ENCODE measurements around the gene HSD17B8.

HSD17B8 gene

DNA sequence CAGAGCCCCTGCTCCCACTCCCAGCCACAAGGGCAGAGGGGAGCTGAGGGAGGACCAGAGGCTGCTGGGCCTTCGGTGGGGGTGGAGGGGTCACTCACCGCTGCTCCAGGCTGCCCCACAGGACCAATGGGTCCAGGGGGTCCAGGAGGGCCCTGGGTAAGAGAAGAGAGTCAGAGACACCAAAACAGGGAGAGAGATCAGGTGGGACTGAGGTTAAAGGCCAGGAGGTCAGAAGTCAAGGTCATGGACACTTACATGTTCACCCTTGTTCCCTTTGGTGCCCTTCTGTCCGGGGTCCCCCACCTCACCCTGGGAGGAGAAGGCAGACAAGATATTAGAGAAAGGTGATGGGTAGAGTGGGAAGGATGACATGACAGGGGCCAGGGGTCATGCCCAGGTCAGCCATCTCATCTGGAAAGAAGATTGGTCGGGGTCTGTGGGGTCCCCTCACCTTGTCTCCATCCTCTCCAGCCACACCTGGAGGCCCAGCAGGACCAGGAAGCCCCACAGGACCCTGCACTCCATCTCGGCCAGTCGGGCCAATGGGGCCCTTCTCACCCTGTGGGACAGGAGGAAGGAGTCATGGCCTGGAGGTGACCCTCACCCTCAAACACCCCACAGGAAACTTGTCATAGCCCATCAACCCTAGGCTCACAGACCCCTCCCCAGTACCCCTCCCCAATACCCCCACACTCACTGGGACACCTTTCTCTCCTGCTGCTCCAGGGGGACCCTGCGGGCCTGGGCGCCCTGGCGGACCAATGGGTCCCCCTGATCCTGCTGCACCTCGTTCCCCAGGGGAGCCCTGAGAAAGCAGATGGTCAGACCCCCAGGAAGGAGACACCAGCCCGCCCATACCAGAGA, 33.2 kb upstream of the HSD17B8 start:
- DNase-seq (ENCODE audit: low read depth, low spot score) = no peak

DNA sequence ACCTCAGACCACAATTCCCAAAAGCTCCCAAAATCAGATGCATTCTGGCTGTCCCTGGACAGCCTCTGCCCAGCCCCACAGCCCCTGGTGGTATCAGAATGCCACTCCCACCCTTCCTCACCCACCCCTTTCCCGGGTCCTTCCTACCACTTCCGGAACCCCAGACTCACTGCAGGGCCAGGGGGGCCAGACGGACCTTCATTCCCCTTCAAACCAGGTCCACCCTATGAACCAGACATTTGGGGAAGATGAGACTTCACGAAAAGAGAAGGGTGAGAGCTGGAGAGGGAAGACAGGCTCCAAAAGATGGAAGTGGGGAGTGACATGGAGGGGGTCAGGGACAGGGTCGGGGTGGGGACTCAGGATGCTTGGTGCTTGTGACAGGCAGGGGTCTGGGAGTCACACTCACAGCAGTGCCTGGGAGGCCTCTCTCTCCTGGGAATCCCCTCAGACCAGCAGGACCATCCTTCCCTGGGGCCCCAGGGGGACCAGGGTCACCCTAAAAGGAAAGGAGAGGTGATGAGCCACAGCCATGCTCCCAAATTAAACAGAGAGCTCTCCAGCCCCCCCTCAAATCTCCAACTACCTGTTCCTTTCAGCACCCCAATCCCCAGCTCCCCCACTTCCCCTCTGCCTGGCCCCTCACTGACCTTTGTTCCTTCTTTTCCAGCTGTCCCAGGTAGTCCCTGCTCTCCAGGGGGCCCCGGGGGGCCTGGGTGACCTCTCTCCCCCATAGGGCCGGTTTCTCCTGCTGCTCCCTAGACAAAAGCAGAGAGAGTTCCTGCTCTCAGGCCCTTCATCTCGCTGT, 32.4 kb upstream of the HSD17B8 start:
- no peak for DNase-seq (ENCODE audit: low read depth, low spot score)

DNA sequence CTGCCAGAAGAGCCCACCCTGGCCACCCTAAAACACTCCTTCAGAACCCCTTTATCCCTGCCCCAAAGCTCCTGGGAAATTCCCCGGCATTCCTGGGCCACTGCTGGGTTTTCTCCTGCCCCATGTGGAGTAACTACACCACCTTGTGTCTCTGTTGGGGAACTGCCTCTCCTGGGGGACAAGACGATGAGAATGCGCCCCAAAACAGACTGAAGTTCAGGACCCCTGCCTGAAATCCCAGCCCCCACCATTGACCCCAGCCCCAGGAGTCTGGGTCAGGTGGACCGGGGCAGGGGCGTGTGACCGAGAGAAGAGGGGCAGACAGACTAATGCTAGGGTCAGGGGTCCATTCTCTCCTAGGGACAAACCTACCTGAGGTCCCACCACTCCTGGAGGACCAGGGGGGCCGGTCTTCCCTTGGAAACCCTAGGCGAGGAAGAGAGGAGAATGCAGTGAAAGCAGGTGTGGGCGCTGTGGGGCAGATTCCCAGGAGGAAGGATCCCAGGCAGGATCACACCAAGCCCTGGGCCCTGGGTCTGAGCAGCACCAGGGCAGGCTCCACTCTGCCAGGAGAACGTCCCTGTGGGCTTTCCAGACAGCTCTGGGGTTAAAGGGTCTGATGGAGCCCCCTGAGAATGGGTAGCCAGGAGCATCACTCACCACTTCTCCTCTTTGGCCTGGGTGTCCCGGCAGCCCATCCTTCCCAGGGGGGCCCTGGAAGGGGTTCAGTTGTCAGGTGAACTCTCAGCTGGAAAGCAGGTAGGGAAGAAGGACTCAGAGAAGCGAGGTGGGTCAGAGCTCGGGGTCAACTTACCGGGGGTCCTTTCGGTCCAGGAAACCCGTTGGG, 31.5 kb upstream of the HSD17B8 start:
- no peak for DNase-seq (ENCODE audit: low read depth, low spot score)

DNA sequence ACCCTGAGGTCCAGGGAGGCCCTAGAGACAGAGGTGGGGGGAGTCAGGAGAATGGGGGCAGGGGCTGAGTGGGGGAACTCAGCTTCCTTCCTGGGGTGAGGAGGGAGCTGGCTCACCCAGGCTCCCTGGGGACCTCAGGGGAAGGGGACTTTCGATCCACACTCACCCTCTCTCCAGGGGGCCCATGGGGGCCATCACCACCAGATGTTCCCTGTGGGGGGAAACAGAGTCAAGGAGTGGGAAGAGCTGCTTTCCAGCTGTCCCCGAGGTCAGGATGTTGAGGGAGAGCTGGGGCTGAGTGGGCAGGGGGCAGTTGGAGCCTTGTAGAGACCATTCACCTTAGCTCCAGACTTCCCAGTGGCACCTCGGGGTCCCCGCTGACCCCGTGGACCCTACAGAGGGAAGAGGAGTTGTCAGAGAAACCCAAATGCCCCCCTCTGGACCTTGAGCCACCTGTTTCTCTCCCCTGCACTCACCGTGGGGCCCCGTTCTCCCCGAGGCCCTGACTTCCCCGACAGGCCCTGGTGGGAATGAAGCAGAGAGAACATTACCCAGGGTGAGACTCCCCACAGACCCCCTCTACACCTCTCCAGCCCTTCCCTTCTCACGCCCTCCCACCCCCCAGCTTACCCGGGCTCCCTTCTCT, 30.8 kb upstream of the HSD17B8 start:
- no peak for DNase-seq (ENCODE audit: low read depth, low spot score)

DNA sequence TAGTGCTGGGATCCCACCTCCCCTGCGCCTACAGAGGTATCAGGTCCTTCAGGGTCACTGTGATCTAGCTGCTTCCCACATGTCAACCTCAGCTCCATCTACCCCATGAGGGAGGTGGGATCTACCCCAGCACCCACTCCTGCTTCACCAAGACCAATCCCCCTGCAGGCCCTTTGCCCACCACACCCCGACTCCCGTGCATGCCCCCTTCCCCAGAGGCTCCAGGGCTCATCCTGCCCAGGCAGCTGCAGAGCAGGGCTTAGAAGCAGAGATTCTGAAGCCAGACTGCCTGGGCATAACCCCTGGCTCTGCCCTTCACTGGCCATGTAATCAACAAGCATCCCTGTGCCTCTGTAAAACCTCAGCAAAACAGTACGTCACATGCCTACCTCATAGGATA, 29.7 kb upstream of the HSD17B8 start:
- DNase-seq (ENCODE audit: low read depth, low spot score) = no peak

DNA sequence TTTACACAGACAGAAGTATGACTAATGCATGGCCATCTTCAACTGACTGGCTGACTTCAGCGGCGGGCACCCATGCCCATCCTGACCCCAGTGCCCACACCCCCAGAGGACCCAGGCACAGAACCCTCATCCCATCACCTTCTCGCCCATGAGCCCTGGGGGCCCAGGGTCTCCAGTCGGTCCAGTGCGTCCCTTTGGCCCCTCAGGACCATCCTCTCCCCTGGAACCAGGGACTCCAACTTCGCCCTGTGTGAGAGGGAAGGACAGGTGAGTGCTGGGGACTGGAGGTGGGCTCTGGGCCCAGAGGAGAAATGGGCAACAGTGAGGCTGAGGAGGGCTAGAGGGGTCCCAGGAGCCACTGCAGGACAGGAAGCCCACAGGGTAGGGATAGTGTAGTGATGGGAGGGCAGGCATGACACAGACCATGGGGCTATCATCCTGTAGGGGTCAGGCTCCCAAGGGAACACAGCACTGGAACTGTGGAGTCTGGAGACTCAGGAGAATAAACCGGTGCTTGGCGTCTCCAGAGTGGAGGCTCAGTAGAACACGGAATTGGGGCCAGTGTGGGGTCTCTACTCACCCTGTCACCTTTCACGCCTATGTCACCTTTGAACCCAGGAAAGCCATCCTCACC, 28.9 kb upstream of the HSD17B8 start:
- DNase-seq (ENCODE audit: low read depth, low spot score) = no peak

DNA sequence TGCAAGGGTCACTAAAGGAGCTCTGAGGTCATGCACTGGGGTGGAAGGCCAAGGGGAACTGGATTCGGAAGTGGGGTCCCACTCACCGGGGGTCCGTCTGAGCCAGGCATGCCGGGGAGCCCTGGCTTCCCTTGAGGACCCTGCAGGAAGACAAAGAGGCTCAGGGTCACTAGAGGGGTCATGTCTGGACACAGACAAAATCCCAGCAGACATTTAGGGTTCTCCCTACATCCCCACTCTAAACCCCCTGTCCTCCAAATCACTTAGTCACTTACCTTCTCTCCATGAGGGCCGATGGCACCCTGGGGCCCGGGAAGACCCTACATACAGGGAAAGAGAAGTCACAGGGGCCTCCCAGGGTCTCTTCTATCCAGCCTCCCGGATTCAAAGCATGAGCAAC, 27.5 kb upstream of the HSD17B8 start:
- DNase-seq (ENCODE audit: low read depth, low spot score) = no peak

DNA sequence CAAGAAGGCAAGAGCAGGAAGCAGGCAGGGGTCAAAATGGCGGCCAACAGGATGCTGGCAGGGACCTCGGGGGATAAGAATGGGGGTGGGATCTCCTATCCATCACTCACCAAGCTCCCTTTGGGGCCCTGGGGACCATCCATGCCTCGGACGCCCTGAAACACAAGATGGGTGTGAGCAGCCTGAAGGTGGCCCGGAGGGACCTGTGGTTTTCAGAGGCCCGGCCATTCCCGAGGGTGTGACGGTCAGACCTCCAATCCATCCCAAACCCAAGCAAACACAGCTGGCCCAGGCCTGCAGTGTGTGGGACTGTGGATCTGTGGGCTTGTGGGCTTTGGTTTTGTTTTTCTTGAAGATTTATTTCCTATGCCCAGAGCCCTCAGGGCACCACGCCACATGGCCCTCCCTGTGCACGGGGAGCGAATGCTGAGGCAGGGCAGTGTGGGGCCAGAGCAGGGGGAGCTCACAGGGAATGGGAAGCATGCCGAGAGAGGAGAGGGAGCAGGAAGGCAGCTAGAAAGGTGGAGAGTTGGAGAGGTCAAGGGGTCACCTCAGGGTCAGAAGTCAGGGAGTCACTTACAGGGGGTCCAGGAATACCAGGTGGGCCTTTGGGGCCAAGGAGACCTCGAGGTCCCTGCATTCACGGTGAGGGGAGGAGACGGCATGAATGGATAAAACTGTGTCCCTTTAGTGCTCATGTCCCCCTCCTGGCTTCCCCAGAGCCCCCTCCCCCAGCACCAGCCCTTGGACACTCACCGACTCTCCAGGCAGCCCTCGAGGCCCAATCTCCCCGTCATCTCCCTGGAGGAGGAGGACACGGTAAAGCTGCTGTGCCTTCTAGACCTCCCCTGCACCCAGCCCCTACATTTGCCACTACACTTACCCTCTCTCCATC, 26.7 kb upstream of the HSD17B8 start:
- DNase-seq (ENCODE audit: low read depth, low spot score) = no peak

DNA sequence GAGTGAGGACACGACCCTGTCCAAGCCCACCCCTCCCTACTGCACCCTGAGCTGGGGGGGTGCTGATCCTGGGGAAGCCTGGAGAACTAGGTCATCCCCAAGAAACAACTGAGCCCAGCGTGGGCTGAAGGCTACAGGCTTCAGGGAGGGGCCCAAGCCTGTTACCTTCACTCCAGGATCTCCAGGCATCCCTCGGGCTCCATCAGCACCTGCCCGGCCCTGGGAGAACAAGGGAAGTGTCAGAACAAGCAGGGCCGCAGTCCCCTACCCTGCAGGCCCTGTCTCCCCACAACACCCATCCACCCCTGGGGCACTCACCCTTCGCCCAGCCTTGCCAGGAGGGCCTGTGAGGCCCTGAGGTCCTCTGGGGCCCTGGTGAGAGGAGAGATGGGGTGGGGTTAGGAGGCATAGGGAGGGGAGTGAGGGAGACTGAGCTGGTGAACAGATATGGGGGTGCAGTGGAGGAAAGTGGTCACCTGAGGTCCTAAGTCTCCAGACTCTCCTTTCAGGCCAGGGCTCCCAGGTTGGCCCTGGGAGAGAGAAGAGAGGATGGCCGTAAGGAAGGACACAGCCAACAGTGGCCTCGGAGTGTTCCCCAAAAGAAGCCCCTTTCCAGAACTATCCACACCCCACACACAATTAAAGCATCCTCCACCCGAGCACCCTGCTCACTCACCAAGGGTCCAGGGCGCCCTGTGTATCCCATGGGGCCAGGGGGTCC, 25.5 kb upstream of the HSD17B8 start:
- DNase-seq (ENCODE audit: low read depth, low spot score) = no peak

DNA sequence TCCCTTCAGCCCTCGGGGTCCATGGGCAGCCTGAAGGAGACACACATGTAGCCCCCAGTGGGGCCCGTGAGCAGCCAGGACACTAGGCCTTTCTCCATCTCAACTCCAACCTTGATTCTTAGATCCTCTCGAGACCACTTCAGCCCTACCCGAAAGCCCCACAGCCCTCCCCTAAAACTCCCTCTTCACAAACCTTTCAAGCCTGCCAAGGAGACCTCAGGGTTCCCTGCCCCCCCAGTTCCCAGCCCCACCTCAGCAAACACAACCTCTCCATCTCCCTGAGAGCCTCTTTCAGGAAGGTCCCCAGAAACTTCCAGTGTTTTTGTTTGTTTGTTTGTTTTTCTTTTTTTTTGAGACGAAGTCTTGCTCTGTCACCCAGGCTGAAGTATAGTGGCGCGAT, 23.3 kb upstream of the HSD17B8 start:
- DNase-seq (ENCODE audit: low read depth, low spot score) = no peak

DNA sequence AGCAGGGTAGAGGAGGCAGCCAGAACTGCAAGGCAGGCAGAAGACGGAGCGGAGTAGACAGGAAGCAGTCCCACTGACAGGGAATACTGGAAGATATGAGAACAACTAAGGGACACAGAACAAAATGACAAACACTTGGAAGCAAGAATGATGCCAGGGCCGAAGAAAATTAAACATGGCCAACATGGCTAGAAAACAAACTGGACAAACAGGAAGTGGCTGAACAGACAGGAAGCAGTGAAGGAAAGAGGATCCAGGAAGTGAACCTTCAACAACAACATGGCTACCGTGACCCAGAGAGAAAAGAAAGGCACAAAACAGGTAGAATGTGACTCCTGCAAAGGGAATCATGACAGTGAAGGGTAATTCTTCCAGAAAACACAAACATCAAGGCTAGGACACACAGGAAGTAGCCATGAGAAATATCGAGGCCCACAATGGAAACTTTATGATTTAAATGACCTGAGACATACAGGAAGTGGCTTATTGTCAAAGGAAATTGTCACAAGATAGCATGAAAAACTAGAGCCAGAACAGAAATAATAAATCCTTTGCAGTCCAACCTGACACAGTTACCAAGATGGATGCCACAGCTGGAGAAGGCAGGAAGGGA, 21.3 kb upstream of the HSD17B8 start:
- no peak for DNase-seq (ENCODE audit: low read depth, low spot score)

DNA sequence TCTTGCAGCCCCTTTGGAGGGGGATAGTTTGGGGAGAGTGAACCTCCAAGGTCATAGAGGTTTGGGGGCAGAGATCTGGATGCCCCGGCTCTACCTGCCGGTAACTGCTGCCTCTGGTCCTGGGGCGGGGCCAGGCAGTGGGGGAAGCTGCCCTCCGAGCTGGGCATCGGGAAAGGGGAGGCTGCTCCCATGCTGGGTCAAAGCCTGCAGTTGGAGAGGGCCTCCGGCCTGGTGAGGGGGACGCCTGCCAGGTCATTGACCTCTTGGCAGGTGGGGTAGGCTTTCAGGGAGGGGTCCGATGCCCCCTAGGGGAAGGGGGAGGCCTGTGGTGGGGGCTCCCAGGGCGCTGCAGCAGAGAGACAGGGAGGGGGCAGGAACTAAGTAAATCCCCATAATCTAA, 19.3 kb upstream of the HSD17B8 start:
- no peak for DNase-seq (ENCODE audit: low read depth, low spot score)

DNA sequence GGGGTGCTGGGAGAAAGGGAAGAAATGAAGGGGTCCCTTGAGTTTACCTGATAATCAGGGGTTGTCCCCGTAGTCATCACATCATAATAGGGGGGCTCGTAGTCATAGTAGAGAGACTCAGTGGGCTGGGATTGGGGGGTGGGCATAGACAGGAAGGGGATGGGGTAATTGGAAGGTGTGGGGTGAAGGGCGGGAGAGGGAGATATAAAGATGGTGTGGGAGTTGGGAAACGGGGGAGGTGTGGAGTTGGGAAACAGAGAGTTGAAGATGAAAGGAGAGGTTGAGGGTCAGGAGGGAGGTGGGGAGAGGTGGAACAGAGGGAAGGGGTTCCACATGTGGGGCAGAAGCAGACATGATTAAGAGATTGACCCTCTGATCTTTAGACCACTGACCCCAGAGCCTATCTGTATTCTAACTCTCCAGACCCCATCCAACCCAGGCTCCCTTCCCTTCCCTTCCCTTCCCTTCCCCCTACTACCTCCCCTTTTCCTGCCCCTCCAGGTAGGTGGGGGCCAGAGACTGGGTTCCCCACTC, 18.7 kb upstream of the HSD17B8 start:
- no peak for DNase-seq (ENCODE audit: low read depth, low spot score)

DNA sequence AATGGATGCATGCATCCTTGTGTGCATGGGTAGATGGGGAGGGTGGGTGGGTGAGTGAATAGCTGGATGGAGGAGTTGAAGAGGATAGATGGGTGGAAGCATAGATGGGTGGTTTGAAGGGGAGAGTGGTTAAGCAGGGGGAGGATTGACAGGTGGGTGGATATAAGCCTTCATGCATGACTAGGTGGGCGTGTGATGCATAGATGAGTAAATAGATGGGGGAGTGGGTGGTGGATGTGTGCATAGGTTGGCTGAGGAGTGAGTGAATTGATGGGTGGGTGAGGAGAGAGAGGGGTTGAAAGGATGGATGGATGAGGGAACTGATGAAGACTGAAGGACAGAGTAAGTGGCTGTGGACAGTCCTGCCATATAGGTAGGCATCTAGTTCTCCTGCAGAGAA, 16.6 kb upstream of the HSD17B8 start:
- DNase-seq (ENCODE audit: low read depth, low spot score) = no peak

DNA sequence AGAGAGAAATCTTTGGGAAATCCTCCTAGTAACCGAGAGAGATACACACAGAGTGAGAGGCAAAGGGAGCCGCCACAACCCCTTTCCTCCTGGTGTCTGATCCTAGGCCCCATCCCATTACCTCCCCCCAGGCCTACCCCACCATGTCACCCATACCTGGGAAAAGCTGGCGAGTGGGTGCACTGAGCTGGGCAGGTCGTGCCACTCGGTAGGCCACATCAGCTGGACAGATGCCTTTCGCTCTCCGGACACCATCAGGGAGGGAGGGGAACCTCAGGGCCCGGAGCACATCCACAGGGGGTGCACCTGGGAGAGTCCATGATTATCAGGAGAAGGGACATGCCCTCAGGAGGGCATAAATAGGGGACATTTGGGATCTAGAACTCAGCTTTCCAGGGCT, 15.3 kb upstream of the HSD17B8 start:
- DNase-seq (ENCODE audit: low read depth, low spot score) = no peak

DNA sequence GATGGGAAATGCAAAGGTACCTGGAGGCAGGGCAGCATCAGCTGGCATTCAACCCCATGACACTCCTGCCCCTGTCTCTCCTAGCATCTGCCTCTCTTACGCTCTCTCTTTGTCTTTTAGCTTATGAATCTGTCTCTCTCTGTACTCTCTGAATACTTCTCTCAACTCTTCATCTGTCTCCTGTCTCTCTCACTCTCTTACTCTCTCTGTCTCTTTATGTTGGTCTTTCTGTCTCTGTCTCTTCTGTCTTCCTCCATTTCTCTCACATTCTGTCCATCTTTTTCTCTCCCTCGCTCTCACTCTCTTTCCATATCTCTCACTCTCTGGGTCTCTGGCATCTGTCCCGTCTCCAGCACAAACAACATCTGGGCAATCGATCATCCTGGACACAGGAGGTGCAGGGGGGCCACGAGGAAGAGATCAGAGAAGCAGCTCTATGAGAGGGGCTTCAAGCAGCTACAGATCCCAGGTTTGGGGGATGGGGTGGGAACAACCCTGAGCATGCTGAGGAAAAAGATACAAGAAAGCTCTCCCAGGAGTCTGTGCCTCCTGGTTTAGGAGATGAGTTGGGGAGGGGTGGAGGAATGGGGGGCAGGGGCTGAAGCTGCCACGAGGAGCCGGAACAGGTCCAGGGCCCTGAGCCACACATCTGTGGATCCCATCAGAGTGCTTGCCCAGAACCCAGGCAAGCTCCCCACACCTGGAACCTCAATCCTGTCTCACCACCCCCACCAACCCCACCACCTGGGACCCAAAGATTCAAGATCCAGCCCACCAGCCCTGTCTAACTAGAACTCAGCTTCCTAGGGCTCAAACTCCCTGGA, 14.6 kb upstream of the HSD17B8 start:
- DNase-seq (ENCODE audit: low read depth, low spot score) = no peak

DNA sequence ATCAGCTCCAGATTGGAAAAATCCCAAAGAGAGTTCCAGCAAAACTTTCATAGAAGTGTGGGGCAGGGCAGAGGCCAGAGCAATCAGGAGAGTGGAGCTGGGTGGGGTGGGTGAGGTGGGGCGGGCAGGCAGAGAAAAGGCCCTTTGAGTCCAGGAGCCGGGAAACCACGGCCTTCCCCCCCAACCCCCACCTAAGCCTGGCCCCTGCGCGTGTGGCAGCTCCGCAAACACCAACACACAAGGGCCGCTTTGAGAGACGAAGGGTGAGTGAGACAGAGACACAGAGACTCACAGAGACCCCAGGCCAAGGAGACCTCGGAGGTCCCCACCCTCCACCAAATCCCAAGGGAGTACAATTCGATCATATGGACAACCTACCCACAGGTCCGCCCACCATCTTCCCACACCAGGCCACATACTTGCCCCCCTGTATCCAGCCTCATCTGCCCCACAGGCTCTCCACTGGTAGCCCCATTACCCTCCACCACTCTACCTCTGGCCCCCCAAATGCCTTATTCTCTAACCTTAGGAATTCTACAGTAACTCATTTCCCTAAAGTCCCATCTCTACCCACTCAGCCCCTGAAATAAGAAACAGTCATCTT, 13.8 kb upstream of the HSD17B8 start:
- no peak for DNase-seq (ENCODE audit: low read depth, low spot score)

Data from smooth muscle cell of the brain vasculature (primary cell).